NCI-H1436 (cell line): ENCODE results near the gene SHC1.

Experiments
- DNase-seq: peaks from one replicate; lab custom pipeline; 2025; lab: John Stamatoyannopoulos, UW

The SHC1 gene

DNA sequence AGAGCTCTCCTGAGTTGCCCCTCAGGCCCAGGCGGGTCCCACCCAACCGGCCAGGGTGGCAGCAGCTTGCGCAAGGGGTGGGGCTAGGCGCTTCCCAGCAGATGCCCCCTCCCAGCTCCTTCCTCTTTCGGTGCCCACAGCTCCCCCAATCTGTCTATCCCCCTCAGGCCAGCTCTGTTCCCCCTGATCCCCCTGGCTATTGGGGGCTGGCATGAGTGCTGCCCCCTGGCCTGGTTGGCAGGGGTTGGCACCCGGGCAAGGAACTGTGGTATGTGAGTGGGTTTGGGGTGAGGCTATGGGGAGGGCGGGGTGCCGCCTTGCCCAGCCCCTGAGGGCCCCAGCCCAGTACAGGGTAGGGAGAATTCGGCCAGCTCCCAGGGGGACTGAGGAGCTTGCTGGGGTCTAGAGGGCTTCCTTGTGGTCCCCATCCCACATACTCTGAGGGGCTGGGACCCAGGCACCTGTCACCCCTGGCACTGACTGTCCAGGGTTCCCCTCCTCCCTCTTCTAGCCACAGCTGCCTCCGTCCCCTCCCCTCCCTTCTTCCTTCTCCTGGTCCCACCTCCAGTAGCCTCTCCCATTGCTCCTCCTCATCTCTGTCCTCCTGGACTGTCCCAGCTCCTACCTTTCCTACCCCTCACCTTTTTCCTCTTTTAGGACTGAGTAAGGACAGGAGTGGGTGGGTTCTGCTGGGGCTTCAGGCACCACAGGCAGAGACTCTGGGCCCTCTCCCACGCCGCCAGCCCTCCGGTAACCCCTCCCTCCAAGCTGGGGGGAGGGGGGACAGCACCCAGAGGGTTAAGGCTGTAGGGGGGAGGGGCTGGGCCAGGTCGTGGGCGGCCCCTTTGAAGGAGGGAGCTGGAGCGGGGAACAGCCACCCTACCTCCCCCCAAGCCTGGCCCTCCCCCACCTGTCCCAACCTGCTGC is 37.7 kb upstream of the SHC1 start:
- no peak for DNase-seq

DNA sequence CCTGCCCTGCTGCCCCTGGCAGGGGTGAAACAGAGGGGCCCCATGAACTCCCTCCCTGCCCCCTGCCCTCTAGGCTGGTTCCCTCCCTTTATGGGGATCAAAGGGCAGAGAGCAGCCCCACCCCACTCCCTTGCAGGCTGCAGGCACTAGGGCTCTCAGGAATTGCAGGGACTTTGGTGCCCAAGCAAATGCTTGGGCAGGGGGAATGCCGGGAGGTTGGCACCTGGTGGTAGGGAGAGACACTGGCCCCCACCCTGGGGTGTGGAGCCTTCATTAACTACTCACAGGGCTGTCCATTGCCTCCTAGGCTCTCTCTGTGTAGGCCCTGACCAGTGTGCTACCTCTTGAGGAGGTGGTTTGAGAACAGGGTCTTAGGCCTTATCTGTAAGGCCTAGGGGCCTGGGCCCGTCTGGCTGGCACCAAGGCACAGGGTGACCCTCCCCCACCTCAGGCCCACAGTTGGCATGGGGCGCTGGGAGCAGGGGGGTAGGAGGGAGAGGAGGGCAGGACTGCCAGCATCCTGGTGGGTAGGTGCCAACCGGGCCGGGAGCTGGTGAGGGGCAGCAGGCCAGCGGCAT is 36.8 kb upstream of the SHC1 start:
- DNase-seq, result no peak

DNA sequence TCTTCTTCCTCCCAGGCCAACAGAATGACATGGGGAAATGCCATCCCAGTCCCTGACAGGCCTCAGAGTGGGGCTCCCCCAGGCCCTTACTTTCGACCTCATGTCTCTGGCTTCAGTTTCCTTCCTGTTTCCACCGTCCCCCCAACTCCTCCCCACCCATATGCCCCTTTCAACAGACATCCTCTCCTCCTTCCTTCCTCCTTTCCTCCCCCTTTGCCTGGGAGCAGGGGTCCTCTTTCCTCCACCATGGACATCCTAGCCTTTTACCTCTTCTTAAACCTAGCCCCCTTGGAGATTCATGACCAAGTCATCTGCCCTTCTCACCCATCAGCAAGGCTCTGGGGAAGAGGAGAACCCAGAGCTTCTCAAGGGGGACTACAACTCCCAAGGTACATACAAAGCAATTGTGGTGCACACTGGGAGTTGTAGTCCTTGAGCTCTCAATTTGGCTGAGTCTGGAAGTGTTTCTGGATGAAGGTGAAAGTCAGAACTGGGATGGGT is 36.1 kb upstream of the SHC1 start:
- no peak for DNase-seq

DNA sequence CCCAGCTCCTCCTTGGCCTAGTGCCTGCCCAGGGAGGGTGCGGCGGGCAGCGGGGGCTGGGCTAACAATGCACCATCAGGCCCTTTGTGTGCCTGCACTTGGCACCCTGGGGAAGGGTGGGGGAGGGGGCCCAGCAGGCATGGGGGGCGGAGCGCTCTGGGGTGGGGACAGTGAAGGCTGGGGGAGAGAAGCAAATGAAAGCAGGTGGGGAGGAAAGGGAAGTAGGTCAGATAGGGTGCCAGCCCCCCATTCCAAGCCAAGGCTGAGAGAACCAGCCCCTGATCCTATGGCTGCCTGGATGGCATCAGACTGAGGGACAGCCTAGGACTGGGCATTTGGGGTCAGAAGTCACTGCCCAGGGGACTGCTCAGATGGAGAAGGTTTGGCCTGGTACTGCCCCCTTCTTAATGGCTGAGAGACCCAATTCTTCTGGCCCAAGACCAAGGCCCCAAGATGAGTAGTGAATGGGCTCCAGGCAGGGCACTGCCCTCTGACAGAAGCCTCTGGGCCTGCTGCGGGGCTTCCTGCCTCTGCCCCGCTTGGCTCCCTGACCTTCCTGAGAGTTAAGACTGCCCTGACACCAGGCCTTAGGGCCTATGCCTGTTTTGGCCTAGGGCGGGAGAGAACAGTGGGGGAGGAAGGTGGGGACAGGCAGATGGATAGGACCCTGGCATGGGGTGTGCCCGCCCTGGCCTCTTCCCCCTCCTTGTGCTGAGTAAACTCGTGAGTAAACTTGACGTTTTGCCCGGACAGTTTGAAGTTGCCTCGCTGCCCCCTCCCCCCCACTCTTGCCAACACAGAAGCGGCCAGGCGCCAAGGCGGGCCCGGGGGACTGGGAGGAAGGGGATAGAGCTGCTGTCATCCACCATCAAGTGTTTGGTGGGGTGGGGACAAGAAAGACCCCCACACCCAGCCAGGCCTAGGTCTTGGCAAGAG is 34.8 kb upstream of the SHC1 start:
- no peak for DNase-seq

DNA sequence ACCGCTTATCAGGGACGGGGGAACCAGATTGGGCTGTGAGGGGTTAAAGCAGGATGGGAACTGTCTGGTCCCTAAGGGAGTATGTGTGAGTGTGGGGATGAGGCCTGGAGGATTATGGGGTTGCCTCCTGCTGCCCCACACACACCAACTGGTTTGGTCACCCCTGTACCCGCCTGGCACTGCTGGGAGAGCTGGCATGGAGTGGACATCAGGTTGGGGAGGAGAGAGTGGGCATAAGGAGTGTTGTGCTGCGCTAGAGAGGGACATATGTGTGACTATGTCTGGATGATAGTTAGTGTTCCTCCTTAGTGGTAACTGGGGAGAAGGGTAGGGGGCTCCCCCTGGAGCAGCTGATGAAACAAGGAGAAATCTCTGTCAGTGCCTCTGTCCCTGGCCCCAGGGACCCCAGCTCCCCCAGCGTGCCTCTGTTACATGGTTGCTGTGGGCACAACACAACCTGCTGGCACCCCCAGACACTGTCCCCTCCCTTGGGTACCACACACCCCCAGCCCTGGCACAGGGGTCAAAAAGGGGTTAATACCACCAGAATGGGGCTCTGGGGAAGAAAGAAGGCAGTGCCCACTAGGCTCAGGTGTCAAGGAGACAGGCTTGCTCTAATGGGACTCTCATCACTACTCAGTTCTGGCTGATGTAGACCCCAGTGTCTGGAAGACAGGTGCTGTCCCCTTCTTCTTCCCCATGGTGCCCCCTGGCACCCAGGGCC is 34.0 kb upstream of the SHC1 start:
- no peak for DNase-seq

DNA sequence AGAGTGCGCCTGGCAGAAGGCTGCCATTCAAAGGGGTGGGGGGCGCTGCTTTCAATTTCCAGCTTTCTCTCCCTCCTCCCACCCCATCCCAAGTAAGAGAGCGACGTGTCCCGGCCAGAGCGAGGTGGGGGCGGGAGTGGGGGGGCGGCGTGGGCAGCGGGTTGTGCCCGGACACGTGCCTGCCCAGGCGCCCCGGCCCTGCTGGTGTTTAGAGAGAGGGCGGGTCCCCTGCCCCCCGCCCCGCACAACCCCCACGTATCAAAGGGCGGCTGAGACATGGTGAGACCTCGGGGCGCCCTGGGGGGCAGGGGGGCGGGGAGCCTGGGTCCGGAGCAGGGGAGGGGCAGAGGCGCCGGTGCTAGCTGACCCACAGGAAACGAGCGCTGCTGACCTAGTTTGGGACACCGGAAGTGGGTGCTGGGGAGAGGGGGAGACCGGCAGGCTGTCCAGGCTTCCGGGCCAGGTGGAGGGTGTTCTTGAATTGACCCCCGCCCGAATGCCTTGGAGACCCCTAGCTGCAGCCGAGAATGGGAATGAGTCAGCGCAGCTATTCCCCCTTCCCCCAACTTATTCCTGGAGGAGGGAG is 33.3 kb upstream of the SHC1 start:
- DNase-seq, result no peak

DNA sequence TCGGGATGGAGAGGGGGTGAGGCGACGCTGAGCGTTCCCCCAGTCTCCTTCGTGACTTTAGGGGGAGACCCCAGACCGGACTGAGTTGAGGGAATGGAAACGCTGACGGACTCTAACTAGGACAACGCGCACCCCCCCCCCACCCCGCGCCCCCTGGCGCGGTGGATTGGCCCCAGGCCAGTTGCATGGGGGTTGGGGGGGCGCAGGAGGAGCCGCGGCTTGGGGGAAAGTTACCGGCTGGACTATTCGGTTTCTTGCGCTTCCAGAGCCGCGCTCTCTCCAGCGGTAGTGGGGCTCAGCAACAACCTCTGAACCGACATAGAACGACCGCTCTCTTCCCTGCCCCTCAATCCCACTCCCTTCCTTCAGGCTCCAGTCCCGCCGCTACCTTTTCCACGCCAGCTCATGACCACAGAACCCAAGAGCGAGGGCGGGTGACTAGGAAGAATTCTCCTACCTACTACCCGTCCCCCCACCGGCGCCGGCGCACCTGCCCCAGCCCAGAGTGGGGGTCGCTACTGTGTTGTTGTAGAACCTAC is 32.7 kb upstream of the SHC1 start:
- DNase-seq, result no peak

DNA sequence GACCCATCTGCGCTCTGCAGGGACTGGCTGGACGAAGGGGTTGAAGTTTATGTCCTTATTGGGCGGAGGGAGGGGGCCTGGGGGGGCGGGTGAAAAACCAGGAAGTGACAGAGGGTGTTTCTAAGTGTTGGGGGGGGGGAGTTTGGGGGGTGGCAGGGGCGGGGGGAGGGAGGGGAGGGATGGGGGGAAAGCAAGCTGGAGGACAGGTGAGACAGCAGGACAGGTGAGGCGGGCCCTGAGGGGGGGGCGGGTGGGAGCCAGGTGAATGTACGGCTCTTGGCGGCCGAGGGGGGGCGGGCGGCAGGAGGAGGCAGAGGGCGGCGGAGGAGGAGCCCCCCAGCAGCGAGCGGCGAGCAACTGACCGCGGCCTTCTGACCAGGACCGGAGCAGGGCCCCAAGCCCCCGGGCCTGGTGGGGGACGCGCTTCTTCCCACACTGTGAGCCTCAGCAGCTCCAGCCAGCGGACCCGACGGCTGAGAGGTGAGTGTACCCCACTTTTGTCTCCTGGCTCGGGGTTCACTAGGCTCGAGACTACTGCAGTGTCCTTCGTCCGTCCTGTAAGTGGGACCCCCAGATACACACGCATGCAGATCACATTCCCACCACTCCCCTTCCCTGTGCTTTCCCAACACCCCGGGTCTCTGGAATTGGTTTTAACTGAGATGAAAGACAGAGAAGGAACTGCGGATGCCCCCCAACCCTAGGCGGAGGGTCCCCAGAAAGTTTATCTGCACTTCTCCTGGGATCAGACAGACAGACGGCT is 32.1 kb upstream of the SHC1 start, which contains the start of gene ZBTB7B:
Gene ZBTB7B (plus strand): TSS at position 339 of the 763 bp plus-strand sequence. CDS start 11,859 bp downstream, outside the sequence.
- DNase-seq, result no peak

DNA sequence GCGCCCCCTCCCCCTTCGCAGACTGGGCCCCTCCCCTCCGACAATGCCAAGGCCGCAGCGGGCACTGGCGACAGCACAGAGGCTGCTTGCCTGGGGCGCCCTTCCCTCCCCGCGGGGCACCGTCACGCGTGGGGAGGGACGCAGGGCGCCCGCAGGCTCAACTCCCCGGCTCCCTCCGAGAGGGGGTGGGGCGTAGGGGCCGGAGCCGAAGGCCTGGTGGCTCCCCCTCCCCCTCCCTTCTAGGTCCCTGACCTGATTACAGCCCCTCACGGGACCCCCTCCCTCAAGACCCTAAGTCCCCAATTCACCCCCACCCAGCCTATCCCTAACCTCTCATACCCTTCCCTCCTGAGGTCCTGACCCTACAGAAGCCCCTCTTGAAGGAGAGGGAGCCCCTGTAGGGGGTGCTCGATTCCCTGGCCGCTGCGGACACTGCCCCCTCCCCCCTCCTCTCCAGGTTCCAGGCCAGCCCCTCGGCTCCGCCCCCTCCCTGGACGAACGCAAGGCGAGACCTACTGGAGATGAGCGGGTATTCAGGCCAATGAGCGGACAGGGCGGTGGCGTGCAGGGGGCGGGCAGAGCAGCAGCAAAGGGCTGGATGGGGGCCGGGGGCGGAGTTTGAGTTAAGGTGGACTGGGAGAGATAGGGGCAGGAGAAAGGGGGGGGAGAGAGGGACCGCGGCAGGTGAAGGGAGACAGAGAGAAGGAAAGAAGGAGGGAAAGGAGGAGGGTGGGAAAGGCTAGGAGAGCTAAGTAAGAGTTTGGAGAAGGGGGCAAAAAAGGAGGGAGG is 31.3 kb upstream of the SHC1 start:
- peak; percentile 96 for DNase-seq

DNA sequence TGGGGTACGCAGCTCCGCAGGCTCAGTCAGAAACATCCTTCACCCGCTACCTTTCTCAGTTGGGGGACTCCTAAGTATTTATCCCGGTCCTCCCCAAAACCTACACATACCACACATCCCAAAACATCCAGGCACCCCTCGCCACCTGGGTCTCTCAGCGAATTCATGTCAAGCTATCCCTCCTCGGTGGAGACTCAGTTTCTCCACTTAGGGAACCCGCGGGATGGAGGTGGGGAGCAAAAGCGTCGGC is 30.8 kb upstream of the SHC1 start:
- no peak for DNase-seq

DNA sequence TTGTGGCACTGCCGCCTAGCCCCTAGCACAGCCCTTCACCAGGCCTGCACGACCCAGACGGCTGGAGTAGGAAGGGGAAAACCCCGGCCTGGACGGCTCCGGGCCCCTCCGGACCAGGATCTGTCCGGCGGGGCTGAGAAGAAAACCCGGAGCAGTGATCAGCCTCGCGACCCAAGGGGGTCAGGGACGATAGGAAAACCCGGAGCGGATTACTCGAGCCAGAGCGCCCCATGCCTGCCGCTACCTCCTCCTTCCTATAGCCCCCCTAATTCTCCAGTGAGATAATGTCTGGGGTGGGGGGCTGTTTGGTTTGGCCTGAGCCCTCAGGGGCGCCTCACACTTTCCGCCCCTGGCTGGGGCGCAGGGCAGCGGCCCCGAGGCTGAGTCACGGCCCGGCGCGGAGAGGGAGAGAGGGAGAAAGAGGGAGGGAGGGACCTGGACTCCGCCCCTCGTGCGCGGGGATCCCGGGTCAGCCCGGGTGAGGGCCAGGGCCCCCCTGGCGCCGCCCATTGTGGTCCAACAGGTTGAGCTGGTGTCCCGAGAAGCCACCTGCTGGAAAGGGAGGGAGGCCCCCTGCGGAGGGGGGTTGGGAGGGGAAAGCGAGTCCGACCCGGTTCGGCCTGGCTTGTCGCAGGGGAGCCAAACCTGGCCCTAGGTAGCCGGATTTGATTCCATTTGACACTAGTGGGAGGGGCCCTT is 30.3 kb upstream of the SHC1 start:
- DNase-seq, result peak; percentile 63

DNA sequence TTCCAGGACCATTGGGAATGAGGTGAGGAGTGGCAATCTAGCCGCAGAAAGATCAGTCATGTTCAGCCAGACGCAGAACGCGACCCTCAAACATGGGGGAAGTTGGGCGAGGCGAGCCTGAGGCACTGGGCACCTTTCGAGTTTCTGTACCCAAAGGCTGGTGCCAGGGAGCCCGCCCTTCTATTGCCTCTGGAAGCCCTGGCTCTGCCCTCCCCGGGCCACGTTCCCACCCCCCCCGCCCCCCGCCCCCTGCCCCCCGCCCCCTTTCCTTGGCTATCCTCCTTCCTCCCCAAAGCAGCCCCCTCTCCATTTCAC is 29.8 kb upstream of the SHC1 start:
- DNase-seq, result no peak

DNA sequence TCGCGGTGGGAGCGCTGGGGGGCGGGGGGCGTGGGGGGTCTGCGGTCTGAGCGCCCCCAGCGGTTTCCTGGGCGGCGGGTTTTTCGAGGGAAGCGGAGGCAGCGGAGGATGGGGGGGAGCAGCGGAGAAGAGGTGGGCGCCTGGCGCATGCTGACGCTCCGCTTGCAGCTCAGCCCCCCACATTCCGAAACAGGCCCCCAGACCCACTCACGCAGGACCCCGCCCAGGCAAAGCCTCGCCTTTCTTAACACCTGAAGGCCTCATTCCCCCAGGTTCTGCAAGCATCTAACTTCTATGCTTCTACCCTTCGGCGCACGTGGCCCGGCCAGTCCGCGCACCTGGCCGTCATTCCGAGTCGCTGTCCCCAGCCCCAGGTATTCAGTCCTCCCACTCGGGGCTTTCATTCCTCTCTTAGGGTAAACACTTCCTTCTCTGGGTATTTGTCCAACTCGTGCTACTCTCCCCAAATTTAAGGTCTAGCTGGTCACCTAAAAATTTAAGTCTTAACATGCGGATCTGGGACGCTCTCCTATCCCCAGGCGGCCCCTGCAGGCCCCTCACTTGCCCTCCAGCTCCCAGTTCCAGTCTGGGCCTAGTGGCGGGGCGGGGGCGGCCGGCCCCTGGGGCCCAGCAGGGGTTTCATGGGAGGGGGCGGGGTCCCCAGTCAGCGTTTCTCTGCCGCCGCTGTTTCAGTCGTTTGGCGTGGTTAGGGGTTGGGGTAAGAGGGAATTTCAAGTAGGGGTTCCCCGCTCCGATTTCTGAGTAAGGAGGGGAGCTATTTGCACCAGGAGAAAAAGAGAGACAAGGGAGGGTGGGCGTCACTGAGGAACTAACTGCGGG is 29.2 kb upstream of the SHC1 start:
- DNase-seq, result no peak

DNA sequence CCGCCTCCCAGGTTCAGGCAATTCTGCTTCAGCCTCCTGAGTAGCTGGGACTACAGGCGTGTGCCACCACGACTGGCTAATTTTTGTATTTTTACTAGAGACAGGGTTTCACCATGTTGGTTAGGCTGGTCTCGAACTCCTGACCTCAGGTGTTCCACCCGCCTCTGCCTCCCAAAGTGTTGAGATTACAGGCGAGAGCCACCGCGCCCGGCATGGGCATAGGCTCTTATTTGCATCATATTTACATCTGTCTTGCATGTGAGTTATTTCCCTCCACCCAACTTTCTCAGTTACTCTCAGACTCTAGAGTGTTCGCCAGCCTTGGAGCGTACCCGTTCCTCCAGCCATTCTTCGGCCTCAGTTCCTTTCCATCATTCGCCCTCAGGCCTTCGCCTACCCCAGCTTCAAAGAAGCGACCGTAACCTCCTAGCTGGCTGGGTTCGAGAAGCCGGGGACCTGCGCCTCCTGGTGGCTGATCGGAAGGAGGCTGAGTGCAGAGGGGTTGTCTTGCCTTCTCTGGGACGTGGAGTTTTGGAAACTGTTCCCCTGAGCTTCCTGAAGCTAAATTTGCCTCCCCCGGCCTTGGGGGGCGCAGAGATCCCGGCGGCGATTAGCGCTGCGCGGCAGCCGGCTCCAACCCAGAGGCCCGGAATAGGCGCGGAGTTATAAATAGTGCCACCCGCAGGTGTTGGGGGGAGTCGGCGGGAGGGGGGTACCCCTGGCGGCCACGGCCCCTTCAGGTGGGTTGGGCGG is 28.4 kb upstream of the SHC1 start:
- peak; percentile 41 for DNase-seq

DNA sequence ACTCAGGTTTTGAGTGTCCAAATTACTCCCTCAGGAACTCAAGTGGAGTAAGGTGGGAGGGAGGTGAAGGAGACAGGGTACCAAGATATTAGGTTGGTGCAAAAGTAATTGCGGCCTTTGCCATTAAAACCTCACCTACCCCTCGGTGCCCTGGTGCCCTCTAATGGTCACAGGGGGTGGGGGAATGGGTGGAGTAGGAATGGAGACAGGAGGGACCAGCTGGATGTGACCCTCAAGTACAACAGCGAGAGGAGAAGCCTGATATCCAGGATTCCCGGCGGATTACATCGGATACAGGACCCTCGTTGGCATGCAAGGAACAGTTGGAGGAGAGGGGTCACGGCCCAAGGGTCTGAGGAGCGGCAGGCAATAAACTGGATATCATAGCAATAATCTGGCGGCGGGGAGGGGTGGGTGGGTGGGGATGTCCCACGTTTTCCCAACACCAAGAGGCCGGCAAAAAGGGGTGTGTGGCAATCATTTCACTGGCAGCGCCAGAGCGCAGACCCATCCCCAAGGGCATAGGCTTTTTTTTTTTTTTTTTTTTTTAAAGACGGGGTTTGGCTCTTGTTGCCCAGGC is 27.7 kb upstream of the SHC1 start:
- no peak for DNase-seq

DNA sequence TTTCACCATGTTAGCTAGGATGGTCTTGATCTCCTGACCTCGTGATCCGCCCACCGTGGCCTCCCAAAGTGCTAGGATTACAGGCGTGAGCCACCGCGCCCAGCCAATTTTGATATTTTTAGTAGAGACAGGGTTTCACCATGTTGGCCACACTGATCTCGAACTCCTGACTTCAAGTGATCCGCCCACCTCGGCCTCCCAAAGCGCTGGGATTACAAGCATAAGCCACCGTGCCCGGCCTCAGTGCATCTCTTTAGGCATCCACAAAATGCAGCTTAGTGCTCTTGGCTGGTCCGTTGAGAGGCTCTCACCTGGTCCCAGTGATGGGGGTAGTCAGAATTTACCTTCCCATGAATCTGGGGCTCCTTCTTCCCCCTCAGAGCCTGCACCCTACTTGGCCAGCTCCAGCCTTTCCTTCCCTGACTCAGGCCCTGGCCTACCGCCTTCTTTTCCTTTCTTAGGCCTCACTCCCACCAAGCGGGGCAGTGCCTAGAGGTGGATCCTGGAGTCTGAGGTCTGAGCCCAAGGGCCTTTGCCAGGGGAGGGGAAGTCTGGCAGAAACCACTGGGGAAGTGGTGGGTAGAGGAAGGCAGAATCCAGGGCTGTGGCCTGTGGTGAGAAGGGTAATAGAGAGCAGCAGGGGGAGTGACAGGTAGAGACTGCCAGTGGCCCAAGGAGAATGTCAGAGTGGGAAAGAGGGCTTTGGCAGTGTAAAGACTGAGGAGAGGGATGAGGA is 26.6 kb upstream of the SHC1 start:
- no peak for DNase-seq
